Measurements from ENCODE around the gene SIGLECL1.

DNA sequence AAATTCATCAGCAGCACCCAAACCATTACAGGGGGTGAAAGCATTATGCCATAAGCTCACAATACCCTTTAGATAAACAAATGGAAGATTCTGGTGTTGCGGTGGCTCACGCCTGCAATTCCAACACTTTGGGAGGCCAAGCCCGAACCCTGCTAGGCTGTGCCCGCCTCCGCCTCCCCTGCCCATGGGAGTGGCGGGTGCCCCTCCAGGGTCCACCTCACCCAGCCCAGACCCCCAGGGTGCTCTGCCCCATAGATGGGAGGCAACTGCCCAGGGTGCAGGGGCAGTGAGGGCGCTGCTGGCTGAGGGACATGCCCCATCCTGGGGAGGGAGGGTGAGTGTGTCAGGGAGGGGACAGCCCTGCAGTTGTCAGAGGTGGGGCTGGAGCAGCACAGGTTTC lies 10.0 kb upstream of the SIGLECL1 start:
- TF ChIP-seq, protein P1, sequence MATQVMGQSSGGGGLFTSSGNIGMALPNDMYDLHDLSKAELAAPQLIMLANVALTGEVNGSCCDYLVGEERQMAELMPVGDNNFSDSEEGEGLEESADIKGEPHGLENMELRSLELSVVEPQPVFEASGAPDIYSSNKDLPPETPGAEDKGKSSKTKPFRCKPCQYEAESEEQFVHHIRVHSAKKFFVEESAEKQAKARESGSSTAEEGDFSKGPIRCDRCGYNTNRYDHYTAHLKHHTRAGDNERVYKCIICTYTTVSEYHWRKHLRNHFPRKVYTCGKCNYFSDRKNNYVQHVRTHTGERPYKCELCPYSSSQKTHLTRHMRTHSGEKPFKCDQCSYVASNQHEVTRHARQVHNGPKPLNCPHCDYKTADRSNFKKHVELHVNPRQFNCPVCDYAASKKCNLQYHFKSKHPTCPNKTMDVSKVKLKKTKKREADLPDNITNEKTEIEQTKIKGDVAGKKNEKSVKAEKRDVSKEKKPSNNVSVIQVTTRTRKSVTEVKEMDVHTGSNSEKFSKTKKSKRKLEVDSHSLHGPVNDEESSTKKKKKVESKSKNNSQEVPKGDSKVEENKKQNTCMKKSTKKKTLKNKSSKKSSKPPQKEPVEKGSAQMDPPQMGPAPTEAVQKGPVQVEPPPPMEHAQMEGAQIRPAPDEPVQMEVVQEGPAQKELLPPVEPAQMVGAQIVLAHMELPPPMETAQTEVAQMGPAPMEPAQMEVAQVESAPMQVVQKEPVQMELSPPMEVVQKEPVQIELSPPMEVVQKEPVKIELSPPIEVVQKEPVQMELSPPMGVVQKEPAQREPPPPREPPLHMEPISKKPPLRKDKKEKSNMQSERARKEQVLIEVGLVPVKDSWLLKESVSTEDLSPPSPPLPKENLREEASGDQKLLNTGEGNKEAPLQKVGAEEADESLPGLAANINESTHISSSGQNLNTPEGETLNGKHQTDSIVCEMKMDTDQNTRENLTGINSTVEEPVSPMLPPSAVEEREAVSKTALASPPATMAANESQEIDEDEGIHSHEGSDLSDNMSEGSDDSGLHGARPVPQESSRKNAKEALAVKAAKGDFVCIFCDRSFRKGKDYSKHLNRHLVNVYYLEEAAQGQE (IDR thresholded peaks at IDR 0.05; ENCODE audit: insufficient read depth in 1 of 2, low read depth in 2 of 2, low read length in 2 of 2): no peak
- no peak for TF ChIP-seq POLR2AphosphoS5 (IDR thresholded peaks at IDR 0.05; ENCODE audit: low read depth, low read length)
- no peak for TF ChIP-seq SIN3A (IDR thresholded peaks at IDR 0.05; ENCODE audit: borderline replicate concordance, insufficient read depth, low read length)
- no peak for TF ChIP-seq TAF1 (IDR thresholded peaks at IDR 0.05; ENCODE audit: borderline replicate concordance, insufficient read depth, low read length)
- TF ChIP-seq FOXP2 (optimal IDR thresholded peaks at IDR 0.05; ENCODE audit: borderline replicate concordance, extremely low read depth, extremely low read length, insufficient read depth): no peak
